GM12875 (cell line): Measurements from ENCODE around the gene GALP.
"Not testable (repeated sequence)": the region's sequence is repeated elsewhere in the genome, so short reads cannot be mapped to it uniquely, and the experiment has no call there.

Experiments
- H3K4me3 ChIP-seq: one replicate; pipeline ENCODE4 v1.5.1; 2011; ENCODE audit warnings: low read depth, low read length, control low read depth
- TF ChIP-seq, protein P1 (sequence below): IDR thresholded peaks from 2 replicates; pipeline ENCODE4 v1.5.1; 2011; ENCODE audit warnings: low read depth, mild to moderate bottlenecking, control low read depth, inconsistent platforms, low read length, moderate library complexity, borderline replicate concordance; ENCODE audit not compliant: insufficient read depth

Gene GALP

DNA sequence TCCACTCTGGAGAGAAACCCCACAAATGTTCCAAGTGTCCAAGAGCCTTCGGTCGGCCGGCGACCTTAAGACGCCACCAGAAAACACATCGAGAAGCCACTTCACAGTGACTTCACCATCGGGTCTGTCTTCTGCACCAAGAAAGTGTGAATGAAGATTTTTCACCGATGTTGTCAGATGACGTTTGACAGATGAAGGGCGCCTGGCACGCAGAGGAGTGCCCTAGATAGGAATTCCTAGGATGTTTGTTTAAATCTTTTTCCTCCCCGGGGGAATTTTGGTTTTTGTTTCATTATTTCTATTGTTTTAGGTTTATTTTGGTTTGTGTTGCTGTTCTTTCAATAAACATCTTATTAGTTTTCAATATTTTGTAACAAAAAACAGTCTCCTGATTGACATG is 33.3 kb downstream of the GALP start:
- TF ChIP-seq, protein P1, sequence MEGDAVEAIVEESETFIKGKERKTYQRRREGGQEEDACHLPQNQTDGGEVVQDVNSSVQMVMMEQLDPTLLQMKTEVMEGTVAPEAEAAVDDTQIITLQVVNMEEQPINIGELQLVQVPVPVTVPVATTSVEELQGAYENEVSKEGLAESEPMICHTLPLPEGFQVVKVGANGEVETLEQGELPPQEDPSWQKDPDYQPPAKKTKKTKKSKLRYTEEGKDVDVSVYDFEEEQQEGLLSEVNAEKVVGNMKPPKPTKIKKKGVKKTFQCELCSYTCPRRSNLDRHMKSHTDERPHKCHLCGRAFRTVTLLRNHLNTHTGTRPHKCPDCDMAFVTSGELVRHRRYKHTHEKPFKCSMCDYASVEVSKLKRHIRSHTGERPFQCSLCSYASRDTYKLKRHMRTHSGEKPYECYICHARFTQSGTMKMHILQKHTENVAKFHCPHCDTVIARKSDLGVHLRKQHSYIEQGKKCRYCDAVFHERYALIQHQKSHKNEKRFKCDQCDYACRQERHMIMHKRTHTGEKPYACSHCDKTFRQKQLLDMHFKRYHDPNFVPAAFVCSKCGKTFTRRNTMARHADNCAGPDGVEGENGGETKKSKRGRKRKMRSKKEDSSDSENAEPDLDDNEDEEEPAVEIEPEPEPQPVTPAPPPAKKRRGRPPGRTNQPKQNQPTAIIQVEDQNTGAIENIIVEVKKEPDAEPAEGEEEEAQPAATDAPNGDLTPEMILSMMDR: no peak
- no peak overlapping the region for H3K4me3 ChIP-seq

DNA sequence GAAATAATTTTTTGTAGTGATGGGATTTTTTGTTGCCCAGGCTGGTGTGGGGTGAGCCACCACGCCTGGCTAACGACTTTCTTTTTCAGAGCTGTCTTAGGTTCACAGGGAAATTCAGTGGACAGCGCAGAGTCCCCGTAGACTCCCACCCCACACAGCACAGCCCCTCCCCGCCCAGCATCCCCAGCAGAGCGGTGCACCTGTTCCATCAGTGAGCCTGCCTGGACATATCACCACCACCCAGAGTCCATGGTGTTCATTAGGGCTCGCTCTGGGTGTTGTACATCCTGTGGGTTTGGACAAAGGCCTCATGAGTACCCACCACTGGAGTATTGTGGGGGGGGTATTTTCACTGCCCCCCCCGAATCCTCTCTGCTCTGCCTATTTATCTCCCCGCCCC is 34.2 kb downstream of the GALP start:
- H3K4me3 ChIP-seq: not testable (repeated sequence)

DNA sequence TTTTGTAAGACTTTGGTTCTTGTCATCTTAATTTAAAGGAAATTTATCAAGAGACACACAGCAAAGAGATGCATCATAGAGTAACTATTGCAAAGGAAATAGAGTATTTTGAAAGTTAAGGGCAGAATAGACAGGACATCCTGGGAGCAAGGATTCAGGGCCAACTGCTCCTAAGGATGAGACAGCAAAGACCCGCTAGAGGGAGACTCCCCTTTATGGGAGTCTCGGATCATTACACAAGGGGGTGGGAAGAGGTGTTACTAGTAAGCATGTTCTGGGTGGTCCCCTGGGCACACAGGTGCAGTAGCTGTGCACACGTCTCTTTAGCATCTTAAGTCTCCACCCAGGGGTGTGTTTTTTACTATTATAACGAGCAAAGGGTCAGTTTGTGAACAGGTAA is 35.9 kb downstream of the GALP start:
- no peak overlapping the region for H3K4me3 ChIP-seq
- TF ChIP-seq, protein P1: no peak

DNA sequence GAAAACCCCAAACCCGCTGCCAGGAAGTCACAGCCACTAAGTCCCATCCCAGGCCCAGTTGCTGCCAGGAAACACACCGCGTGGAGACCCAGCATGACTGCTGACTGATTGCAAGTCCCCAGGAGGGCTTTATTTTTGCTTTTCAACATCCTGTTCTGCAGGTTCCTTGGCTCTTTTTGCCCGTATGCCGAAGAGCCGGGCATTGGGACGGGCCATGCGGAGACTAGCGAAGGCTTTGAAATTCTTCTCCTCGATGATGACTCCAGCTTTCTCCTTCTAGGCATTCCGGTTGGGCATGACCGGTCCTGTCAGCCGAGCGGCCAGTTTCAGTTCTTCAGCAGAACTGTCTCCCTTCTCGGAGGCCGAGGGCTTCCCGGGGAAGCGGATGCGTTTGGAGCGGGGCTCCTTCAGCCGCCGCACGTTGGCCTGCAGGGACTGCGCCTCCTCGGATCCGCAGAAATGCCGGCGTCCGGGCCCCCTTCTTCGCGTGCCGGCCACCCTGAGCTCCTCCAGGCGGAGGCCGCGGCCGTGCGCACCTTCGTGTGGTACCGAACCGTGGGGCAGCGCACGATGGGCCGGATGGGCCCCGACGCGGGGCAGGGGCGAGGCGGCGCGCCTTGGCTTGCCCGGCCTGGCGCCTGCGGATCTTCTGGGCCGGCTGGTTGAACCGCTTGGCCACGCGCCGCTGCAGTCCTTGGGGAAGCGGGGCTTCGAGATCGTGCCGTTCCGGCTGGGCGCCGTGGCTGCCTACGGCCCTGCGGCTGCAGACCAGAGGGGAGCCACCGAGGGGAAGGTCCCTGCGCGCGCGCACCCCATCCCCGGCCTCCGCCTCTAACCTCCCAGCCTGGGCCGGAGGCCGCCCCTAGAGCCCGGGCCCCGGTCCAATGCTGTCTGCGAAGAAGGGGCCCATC is 41.5 kb downstream of the GALP start:
- TF ChIP-seq, protein P1: no peak
- H3K4me3 ChIP-seq: peak overlapping the region; percentile 26

DNA sequence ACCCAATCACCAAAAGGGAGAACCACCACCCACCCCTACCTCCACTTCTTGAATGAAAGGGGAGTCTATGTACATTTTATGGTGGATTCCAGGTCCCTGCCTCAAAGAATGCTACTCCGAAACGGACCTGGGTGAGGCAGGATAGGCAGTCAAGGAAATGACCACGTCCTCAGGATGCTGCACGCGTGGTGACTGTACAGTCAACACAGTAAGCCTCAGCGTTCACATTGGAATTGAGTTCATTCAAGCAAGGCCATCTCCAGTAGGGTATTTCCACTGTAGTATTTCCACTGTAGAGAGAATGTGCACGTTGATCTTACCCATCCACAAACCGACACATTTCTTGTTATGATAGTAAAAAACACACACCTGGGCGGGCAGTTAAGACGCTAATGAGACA is 43.2 kb downstream of the GALP start:
- no peak overlapping the region for H3K4me3 ChIP-seq
- TF ChIP-seq, protein P1: no peak

DNA sequence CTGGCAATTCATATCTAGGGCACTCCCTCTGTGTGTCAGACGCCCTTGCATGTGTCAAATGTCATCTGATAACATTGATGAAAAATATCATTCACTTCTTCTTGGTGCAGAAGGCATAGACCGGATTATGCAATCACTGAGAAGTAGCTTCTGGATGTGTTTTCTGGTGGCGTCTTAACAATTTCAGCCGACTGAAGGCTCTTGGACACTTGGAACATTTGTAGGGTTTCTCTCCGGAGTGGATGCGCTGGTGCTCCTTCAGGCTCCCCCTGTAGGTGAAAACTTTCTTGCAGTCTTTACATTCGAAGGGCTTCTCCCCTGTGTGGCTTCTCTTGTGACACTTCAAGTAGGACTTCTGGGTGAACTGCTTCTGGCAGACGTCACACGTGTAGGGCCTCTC is 45.6 kb downstream of the GALP start:
- not testable (repeated sequence) for H3K4me3 ChIP-seq

DNA sequence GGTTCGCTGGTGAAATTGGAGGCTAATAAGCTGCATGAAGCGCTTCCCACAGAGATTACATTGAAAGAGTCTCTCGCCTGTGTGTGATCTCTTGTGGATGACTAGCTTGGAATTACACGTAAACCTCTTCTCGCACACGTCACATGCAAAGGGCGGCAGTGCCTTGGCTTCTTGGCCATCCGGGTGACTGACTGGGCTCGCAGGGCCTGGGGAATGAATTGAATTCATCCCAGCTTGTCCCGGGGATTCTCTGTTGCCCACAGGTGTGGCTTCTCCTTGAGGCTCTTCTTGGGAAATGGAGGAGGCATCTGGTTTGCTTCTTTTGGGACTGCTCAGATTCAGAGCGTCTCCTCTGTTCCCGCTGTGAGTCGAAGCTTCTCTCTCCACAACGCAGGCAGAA is 46.0 kb downstream of the GALP start:
- TF ChIP-seq, protein P1: no peak
- no peak overlapping the region for H3K4me3 ChIP-seq

DNA sequence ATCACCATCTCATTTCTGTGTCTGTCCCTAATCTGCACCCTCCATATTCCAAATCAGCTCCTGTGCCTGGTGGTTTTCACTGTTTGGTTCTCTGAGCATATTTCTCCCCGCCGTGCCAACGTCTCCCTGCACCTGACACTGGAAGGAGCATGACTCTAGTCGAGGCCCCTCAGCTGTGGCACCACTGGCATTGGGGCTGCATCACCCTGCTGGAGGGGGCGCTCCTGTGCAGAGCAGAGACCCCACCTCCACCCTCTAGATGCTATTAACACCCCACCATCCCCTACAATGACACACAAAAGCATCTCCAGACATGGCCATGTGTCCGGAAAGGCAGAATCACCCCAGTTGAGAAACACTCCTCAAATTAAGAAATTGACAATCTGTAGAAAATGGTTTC is 47.1 kb downstream of the GALP start:
- H3K4me3 ChIP-seq: no peak overlapping the region
- TF ChIP-seq, protein P1: no peak
